ENCODE results near the gene CCNDBP1.

Gene CCNDBP1

GRCh38 chr15:43226436-43227305, 41.5 kb downstream of the CCNDBP1 start:
- DNase-seq (ENCODE audit: low read depth), result no peak
- TF ChIP-seq, protein P1, sequence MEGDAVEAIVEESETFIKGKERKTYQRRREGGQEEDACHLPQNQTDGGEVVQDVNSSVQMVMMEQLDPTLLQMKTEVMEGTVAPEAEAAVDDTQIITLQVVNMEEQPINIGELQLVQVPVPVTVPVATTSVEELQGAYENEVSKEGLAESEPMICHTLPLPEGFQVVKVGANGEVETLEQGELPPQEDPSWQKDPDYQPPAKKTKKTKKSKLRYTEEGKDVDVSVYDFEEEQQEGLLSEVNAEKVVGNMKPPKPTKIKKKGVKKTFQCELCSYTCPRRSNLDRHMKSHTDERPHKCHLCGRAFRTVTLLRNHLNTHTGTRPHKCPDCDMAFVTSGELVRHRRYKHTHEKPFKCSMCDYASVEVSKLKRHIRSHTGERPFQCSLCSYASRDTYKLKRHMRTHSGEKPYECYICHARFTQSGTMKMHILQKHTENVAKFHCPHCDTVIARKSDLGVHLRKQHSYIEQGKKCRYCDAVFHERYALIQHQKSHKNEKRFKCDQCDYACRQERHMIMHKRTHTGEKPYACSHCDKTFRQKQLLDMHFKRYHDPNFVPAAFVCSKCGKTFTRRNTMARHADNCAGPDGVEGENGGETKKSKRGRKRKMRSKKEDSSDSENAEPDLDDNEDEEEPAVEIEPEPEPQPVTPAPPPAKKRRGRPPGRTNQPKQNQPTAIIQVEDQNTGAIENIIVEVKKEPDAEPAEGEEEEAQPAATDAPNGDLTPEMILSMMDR (IDR thresholded peaks at IDR 0.05; ENCODE audit: insufficient read depth, low read depth, low read length, missing control alignments), result no peak
- H3K4me3 ChIP-seq (ENCODE audit: low read depth, low read length), result no peak overlapping the region

GRCh38 chr15:43229977-43230376, 44.8 kb downstream of the CCNDBP1 start:
- TF ChIP-seq, protein P1 (IDR thresholded peaks at IDR 0.05; ENCODE audit: insufficient read depth, low read depth, low read length, missing control alignments), result no peak
- no peak for DNase-seq (ENCODE audit: low read depth)
- H3K4me3 ChIP-seq (ENCODE audit: low read depth, low read length), result no peak overlapping the region

DNA sequence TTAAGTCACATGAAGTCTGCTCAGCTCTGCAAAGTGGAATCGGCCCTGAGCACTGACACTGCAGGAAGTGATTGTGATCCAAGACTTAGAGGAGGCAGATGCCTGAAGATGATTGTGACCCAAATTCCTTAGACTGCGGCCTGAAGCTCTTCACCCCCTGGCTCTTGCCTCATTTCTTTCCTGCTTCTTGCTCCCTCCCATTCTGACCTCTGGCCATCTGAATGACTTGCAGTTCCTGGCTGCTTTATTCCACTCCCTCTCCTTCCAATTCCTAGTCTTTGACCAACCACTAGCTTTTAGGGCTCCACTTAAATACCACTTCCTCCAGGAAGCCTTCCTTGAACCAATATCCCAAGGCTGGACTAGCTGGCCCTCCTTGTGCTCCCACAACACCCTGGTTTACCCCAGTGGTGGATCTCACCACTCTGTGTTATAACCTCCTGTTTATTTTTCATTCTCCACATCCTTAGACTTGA, 45.5 kb downstream of the CCNDBP1 start:
- H3K4me3 ChIP-seq (ENCODE audit: low read depth, low read length), result no peak overlapping the region
- DNase-seq (ENCODE audit: low read depth), result no peak
- TF ChIP-seq, protein P1 (IDR thresholded peaks at IDR 0.05; ENCODE audit: insufficient read depth, low read depth, low read length, missing control alignments), result no peak

- TF ChIP-seq, protein P1 (IDR thresholded peaks at IDR 0.05; ENCODE audit: insufficient read depth, low read depth, low read length, missing control alignments), result no peak
- H3K4me3 ChIP-seq (ENCODE audit: low read depth, low read length), result no peak overlapping the region
- no peak for DNase-seq (ENCODE audit: low read depth)
These were observed 47.2 kb downstream of the CCNDBP1 start for GRCh38 chr15:43232289-43232874.

GRCh38 chr15:43235536-43235935, 50.3 kb downstream of the CCNDBP1 start:
- DNase-seq (ENCODE audit: low read depth), result no peak
- TF ChIP-seq, protein P1 (IDR thresholded peaks at IDR 0.05; ENCODE audit: insufficient read depth, low read depth, low read length, missing control alignments), result no peak
- H3K4me3 ChIP-seq (ENCODE audit: low read depth, low read length), result no peak overlapping the region

DNA sequence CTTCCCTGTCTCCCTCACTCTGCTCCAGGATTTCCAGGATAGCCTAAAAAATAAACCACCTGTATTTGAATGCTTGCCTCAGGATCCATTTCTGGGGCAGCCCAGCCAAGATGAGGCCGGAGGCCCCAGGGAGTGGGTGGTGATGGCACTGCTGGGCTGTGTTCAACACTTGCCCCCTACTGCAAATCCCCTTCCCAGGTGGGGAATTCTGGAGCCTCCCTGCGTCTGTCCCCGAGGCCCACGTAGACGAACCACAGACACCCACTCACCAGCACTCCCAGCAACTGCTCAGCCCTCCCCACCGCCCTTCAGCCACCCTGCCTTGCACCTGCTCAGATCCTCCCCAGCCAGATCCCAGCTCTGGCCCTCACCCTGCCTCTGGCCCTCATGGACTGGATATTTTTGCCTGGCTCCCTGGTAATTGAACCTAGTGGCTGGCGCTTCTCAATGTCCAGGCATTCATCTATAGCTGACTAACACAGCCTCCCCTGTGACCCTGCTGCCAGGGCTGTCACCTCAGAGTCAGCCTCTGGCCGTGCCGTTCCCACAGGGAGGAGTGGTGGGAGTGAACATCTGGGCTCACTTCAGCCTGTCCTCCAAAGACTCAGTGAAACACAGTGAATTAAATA, 52.8 kb downstream of the CCNDBP1 start:
- DNase-seq (ENCODE audit: low read depth), result no peak
- no peak overlapping the region for H3K4me3 ChIP-seq (ENCODE audit: low read depth, low read length)
- TF ChIP-seq, protein P1 (IDR thresholded peaks at IDR 0.05; ENCODE audit: insufficient read depth, low read depth, low read length, missing control alignments), result no peak

All from GM12865 (cell line).